H9 (cell line): ENCODE measurements around the gene TBC1D20. TPM values are rescaled to one million over a fixed set of nuclear protein-coding genes. Genes with fewer than 3 reads are reported as not detected.

Experiments
- DNase-seq: peaks from one replicate; pipeline ENCODE4 v3.0.0-alpha.2; 2017
- H2AFZ ChIP-seq: one replicate; pipeline ENCODE4 v1.6.1; 2013; ENCODE audit warnings: mild to moderate bottlenecking, low read length, control low read depth, moderate library complexity
- H2AK5ac ChIP-seq: 2 replicates; pipeline ENCODE4 v1.6.1; 2013; ENCODE audit warnings: low read length, control low read depth, mixed read lengths; ENCODE audit not compliant: insufficient read length
- H2BK120ac ChIP-seq: one replicate; pipeline ENCODE4 v1.6.1; 2013; ENCODE audit warnings: low read depth, mild to moderate bottlenecking, low read length, control low read depth, inconsistent platforms; ENCODE audit not compliant: poor library complexity, severe bottlenecking
- H2BK12ac ChIP-seq: 2 replicates; pipeline ENCODE4 v1.6.1; 2013; ENCODE audit warnings: low read length, control low read depth, mixed read lengths, low read depth; ENCODE audit not compliant: insufficient read length
- H2BK15ac ChIP-seq: 2 replicates; pipeline ENCODE4 v1.6.1; 2013; ENCODE audit warnings: low read depth, low read length, control low read depth
- H2BK20ac ChIP-seq: one replicate; pipeline ENCODE4 v1.6.1; 2013; ENCODE audit warnings: low read depth, mild to moderate bottlenecking, low read length, control low read depth, inconsistent platforms; ENCODE audit not compliant: poor library complexity, severe bottlenecking
- H2BK5ac ChIP-seq: 2 replicates; pipeline ENCODE4 v1.6.1; 2013; ENCODE audit warnings: low read length, control low read depth, mixed read lengths; ENCODE audit not compliant: insufficient read length
- H3K14ac ChIP-seq: 2 replicates; pipeline ENCODE4 v1.6.1; 2013; ENCODE audit warnings: low read length, control low read depth; ENCODE audit not compliant: insufficient read depth
- H3K18ac ChIP-seq: 2 replicates; pipeline ENCODE4 v1.6.1; 2013; ENCODE audit warnings: low read depth, mild to moderate bottlenecking, mixed read lengths, low read length, control low read depth; ENCODE audit not compliant: insufficient read length
- H3K23ac ChIP-seq: 2 replicates; pipeline ENCODE4 v1.6.1; 2013; ENCODE audit warnings: low read length, control low read depth, mixed read lengths, low read depth; ENCODE audit not compliant: insufficient read length
- H3K23me2 ChIP-seq: 2 replicates; pipeline ENCODE4 v1.6.1; 2013; ENCODE audit warnings: low read depth, mild to moderate bottlenecking, mixed read lengths, low read length, control low read depth; ENCODE audit not compliant: insufficient read length, poor library complexity, severe bottlenecking
- H3K27ac ChIP-seq: 2 replicates; pipeline ENCODE4 v1.5.1; 2013; ENCODE audit warnings: low read length, control low read depth, mixed read lengths, low read depth; ENCODE audit not compliant: insufficient read length
- H3K27me3 ChIP-seq: 2 replicates; pipeline ENCODE4 v1.6.1; 2013; ENCODE audit warnings: low read length, control low read depth, inconsistent platforms; ENCODE audit not compliant: insufficient read depth
- H3K4ac ChIP-seq: 2 replicates; pipeline ENCODE4 v1.6.1; 2013; ENCODE audit warnings: low read depth, mild to moderate bottlenecking, control low read depth, inconsistent platforms, low read length, moderate library complexity
- H3K4me1 ChIP-seq: 2 replicates; pipeline ENCODE4 v1.6.1; 2013; ENCODE audit warnings: low read length, control low read depth, inconsistent platforms; ENCODE audit not compliant: insufficient read depth
- H3K4me2 ChIP-seq: 2 replicates; pipeline ENCODE4 v1.6.1; 2013; ENCODE audit warnings: low read length, control low read depth, mixed read lengths; ENCODE audit not compliant: insufficient read length, insufficient read depth
- H3K56ac ChIP-seq: 2 replicates; pipeline ENCODE4 v1.6.1; 2013; ENCODE audit warnings: low read depth, mild to moderate bottlenecking, mixed read lengths, low read length, control low read depth; ENCODE audit not compliant: insufficient read length
- H3K79me1 ChIP-seq: 2 replicates; pipeline ENCODE4 v1.6.1; 2013; ENCODE audit warnings: low read depth, mild to moderate bottlenecking, moderate library complexity, low read length, control low read depth, inconsistent platforms; ENCODE audit not compliant: insufficient read depth, poor library complexity, severe bottlenecking
- H3K79me2 ChIP-seq: 2 replicates; pipeline ENCODE4 v1.6.1; 2013; ENCODE audit warnings: low read length, control low read depth, inconsistent platforms; ENCODE audit not compliant: insufficient read depth
- H3K9ac ChIP-seq: 2 replicates; pipeline ENCODE4 v1.6.1; 2013; ENCODE audit warnings: low read length, control low read depth, mixed read lengths; ENCODE audit not compliant: insufficient read length; ENCODE audit errors: extremely low read depth
- H3K9me3 ChIP-seq: one replicate; pipeline ENCODE4 v1.6.1; 2013; ENCODE audit warnings: low read depth, low read length, inconsistent platforms; ENCODE audit not compliant: control insufficient read depth
- H3T11ph ChIP-seq: one replicate; pipeline ENCODE4 v1.6.1; 2013; ENCODE audit warnings: mild to moderate bottlenecking, low read length, control low read depth, inconsistent platforms
- H4K20me1 ChIP-seq: one replicate; pipeline ENCODE4 v1.6.1; 2013; ENCODE audit not compliant: control insufficient read depth, insufficient read length, insufficient read depth
- H4K5ac ChIP-seq: 2 replicates; pipeline ENCODE4 v1.6.1; 2013; ENCODE audit warnings: low read depth, mild to moderate bottlenecking, mixed read lengths, low read length, control low read depth; ENCODE audit not compliant: insufficient read length
- H4K8ac ChIP-seq: replicated peaks from 2 replicates; pipeline ENCODE4 v1.6.1; 2013; ENCODE audit warnings: low read length, control low read depth, mixed read lengths, low read depth; ENCODE audit not compliant: insufficient read length
- H4K91ac ChIP-seq: 2 replicates; pipeline ENCODE4 v1.6.1; 2013; ENCODE audit warnings: low read depth, mild to moderate bottlenecking, moderate library complexity, mixed read lengths, low read length, control low read depth; ENCODE audit not compliant: insufficient read length
- H3K27ac Mint-ChIP-seq, 3 experiments: 2 replicates in 2 of 3; 3 replicates in 1 of 3; pipeline ENCODE4 v1.8.0; 2020 to 2021; ENCODE audit warnings: mixed read lengths in 3 of 3, mild to moderate bottlenecking in 1 of 3, moderate library complexity in 1 of 3
- H3K27me3 Mint-ChIP-seq: 2 replicates; pipeline ENCODE4 v1.8.0; 2021; ENCODE audit warnings: low read depth, mild to moderate bottlenecking, moderate library complexity, mixed read lengths
- H3K36me3 Mint-ChIP-seq, 3 experiments: 2 replicates in 2 of 3; 3 replicates in 1 of 3; pipeline ENCODE4 v1.8.0; 2020 to 2021; ENCODE audit warnings: low read depth in 3 of 3, mixed read lengths in 3 of 3; ENCODE audit not compliant: insufficient read depth in 1 of 3
- H3K4me1 Mint-ChIP-seq, 2 experiments: 2 replicates each; pipeline ENCODE4 v1.8.0; 2020; ENCODE audit warnings: mixed read lengths in 2 of 2
- H3K4me3 Mint-ChIP-seq, 2 experiments: 2 replicates in 1 of 2; 3 replicates in 1 of 2; pipeline ENCODE4 v1.8.0; 2020 to 2021; ENCODE audit warnings: mild to moderate bottlenecking in 2 of 2, mixed read lengths in 2 of 2, moderate library complexity in 1 of 2
- H3K9me3 Mint-ChIP-seq, 2 experiments: 2 replicates in 1 of 2; 3 replicates in 1 of 2; pipeline ENCODE4 v1.8.0; 2020; ENCODE audit warnings: mild to moderate bottlenecking in 2 of 2, mixed read lengths in 2 of 2, moderate library complexity in 1 of 2
- CTCF ChIP-seq: fragments of 200-600 bp; sonication (generic); conservative IDR thresholded peaks from 3 replicates; pipeline ENCODE4 v1.8.0; 2021; ENCODE audit warnings: antibody characterized with exemption, mild to moderate bottlenecking
- whole genome bisulfite sequencing: extraction: QIAGEN DNeasy Blood & Tissue Kit; methylation state at CpG from one replicate; pipeline ENCODE4 v1.1.7; 2013; ENCODE audit warnings: missing lambda C conversion rate, low lambda C conversion rate, mixed read lengths; ENCODE audit not compliant: insufficient read length; ENCODE audit errors: extremely low coverage; 5-methylcytosine and 5-hydroxymethylcytosine counted together
- total RNA-seq: library from RNA; stranded (reverse); gene quantifications from 2 replicates; pipeline ENCODE4 v1.2.1, GENCODE V29; 2021

Gene TBC1D20
- total RNA-seq, 1 experiment from 2014 or later = 17.9 TPM

DNA sequence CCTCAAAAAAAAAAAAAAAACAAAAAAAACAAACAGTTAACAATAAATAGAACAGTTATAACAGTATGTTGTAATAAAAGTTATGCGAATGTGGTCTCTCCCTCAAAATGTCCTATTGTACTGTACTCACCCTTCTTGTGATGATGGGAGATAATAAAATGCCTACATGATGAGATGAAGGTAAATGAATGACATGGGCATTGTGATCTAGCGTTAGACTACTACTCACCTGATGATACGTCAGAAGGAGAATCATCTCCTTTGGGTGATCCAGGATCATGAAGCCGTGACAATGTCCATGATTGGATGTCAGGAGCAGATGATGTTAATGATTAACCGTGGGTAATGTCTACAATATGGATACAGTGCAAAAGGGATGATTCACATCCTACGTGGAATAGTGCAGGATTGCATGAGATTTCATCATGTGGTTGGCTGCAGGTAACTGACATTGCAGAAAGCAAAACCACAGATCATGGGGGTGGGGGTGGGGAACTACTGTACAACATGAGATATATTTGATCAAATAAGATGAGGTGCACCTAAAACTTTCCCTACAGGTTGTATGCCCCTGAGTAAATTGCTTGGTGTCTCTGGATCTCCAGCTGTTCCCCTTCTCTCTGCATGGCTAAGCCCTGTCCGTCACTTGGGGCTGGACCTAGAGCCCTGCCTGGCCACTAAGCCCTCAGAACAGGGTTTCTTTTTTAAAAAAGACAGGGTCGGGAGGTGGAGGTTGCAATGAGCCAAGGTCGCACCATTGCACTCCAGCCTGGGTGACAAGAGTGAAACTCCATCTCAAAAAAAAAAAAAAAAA lies 60.4 kb downstream of the TBC1D20 start:
- no peak overlapping the region for H4K8ac ChIP-seq
- Mint-ChIP-seq H3K27ac (no peak overlapping the region), H3K36me3 (peaks cover 0 to 9% (median 7%) of the 10 kb centered on the region in 3 experiments; a peak in 4 of 7 replicates), H3K4me1 (peaks cover 20 to 22% of the 10 kb centered on the region in 2 experiments), H3K9me3 (peaks cover 6 to 10% of the 10 kb centered on the region in 2 experiments; a peak in 3 of 5 replicates), H3K4me3 (no peak overlapping the region; a peak in 1 of 5 replicates), H3K27me3 (no peaks in the 10 kb centered on the region; the same call in 1 of the 2 replicates)
- no peak overlapping the region for H3K4ac ChIP-seq
- no peak overlapping the region for H4K5ac ChIP-seq
- H2BK5ac ChIP-seq = no peak overlapping the region
- no peak overlapping the region for H3K18ac ChIP-seq
- no peaks in the 10 kb centered on the region for H3K79me1 ChIP-seq
- H3K4me1 ChIP-seq = peaks cover 5% of the 10 kb centered on the region; the same call in 1 of the 2 replicates
- H2BK15ac ChIP-seq = no peak overlapping the region
- no peaks in the 10 kb centered on the region for H3K27me3 ChIP-seq
- H3T11ph ChIP-seq = no peak overlapping the region
- H3K27ac ChIP-seq = no peak overlapping the region
- H2AK5ac ChIP-seq = no peak overlapping the region
- H3K4me2 ChIP-seq = no peak overlapping the region
- no peak overlapping the region for H4K91ac ChIP-seq
- no peak for TF ChIP-seq CTCF
- no peaks in the 10 kb centered on the region for H3K23me2 ChIP-seq
- no peak overlapping the region for H3K23ac ChIP-seq
- H3K14ac ChIP-seq = no peak overlapping the region
- no peak overlapping the region for H2AFZ ChIP-seq
- H2BK20ac ChIP-seq = no peak overlapping the region
- no peak overlapping the region for H3K56ac ChIP-seq
- H3K9me3 ChIP-seq = no peaks in the 10 kb centered on the region
- H2BK12ac ChIP-seq = no peak overlapping the region
- no peaks in the 10 kb centered on the region for H4K20me1 ChIP-seq
- H2BK120ac ChIP-seq = no peak overlapping the region
- H3K79me2 ChIP-seq = no peaks in the 10 kb centered on the region
- no peak overlapping the region for H3K9ac ChIP-seq
- WGBS = no CpG with 5 or more reads among the region's 9 CpGs
- no peak for DNase-seq
